Measurements from ENCODE around the gene COL26A1.
"Not testable (repeated sequence)": the region's sequence is repeated elsewhere in the genome, so short reads cannot be mapped to it uniquely, and the experiment has no call there.

Gene COL26A1

DNA sequence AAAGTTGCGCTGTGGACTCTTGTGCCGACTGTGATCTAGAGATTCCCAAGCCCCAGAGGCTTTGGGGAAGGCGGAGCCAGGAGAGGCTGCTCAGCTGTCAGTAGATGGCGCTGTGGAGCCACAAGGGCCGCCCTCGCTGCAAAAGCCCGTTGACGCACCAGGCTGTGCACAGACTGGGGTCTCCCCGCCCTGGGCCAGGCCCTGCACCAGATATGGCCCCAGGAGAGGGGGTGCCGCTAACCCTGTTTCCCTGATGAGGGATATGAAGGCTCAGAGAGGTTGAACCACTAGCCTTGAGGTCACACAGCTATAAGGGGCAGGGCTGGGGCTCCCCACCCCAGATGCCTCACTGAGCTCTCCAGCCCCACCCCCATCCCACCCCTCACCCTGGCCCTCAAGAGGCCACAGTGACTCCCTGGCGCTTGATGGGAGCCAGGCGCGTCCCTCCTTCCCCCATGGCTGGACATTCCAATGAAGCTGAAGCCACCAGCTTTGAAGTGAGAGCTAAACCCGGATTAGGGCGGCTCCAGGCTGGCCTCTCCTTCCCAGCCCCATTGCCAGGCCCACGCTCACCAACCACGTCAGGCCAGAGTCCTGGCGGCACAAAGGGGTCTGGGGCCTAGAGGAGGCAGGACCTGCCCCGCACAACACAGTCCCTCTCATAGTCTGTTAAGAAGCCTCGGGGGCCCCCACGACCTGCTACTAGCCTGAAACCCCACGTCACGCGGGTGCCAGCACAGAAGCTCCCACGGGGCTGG is 240.0 kb downstream of the COL26A1 start:
- DNase-seq, result peak; percentile 2

DNA sequence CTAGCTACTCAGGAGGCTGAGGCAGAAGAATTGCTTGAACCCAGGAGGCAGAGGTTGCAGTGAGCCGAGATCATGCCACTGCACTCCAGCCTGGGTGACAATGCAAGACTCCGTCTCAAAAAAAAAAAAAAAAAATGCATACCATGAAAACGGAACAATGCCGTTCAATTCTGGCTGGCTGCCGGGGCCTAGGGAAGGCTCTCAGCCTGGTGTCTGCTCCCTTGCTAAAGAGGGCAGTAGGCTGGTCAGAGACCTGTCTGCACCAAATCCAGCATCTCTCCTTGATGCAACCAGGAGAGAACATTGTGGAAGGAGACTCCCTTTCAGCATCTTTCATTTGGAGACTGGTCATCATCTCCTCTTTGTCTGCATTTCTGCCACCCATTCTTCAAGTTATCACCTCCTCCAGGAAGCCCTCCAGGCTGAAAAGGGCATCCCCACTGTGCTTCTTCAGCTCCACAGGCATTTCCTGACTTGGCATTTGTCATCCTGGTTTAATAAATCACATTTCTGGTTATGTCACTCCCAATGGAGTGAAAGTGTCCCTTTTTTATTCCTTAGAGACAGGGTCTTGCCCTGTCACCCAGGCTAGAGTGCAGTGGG is 241.8 kb downstream of the COL26A1 start:
- DNase-seq, result no peak

DNA sequence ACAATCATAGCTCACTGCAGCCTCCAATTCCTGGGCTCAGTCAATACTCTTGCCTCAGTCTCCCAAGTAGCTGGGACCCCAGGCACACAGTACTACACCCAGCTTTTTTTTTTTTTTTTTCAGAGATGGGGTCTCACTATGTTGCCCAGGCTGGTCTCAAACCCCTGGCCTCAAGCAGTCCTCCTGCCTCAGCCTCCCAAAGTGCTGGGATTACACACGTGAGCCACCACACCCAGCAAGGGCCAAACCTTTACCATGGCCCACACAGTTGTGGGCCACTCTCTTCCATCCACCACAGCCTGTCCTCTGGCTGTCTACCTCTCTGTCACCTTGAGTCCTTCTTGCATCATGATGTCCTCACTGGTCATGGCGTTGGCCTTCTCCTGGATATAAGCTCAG is 242.3 kb downstream of the COL26A1 start:
- not testable (repeated sequence) for DNase-seq

DNA sequence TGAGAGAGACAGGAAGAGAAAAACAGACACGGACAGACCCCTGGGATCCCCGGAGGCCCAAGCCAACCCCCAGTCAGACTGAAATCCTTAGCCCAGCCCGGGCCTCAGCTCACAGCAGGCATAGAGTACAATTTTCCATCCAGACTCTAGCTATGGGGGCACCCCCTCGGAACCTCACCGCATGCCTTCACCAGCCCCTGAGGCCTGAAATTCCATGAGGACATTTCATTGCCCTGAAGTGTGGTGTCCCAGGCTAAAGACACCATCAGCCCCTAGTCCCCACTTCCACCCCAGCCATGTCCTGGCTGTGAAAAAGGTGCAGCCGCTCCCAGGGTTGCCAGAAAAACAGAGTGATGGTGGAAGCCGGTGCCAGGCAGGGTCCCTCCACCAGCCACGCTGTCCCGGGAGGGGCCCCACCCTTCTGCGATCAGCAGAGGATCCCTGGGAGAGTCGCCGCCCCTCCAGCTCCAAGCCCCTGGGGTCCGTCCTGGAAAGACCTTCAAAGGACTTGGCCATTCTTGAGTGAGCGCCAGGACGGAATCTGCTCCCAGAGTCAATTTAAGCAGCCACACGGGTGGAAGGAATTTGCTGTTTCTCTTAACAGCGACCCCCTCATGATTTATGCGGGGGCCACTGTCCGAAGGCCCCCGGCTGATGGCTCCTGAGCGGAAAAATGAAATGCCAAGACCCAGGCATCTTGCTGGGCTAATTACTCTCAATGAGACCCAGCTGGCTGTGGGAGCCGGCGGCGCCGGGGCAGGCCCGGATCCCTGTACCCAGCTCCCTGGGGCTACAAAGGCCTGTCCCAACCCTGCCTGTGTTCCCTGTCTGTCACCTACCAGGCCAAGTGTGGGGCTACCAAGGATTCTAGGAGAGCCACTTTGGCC is 243.2 kb downstream of the COL26A1 start:
- DNase-seq, result no peak

DNA sequence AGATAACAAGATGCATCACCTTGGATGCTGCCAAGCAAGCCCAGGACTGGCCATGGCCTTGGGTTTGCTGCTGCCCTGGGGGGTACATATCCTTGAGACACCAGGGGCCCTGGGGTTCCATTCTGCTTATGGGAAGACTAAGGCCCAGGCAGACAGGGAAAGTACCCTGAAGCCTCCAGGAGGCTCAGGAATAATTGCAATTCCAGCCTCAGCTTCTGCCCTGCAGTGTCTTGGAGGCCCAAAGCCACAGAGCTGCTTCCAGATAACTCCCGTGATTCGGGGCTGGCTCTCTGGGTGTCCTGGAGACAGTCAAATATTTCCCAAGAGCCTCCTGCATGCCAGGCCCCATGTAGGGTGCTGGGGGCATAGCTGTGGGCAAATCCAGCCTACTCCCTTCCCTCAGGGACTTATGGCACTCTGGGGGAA is 243.8 kb downstream of the COL26A1 start:
- DNase-seq, result no peak
